Stimulated activated CD8-positive, alpha-beta memory T cell treated with anti-CD3 and anti-CD28 coated beads, Interleukin-4, amount 100 ng/mL, for 24 hours (primary cell): ENCODE data around the gene MPC1.
"Not testable (repeated sequence)": the region's sequence is repeated elsewhere in the genome, so short reads cannot be mapped to it uniquely, and the experiment has no call there.

Experiments
- DNase-seq: peaks from one replicate; pipeline ENCODE4 v3.0.0-alpha.2; 2020; ENCODE audit warnings: low read depth

Gene MPC1

GRCh38 chr6:166379800-166380199, 2.9 kb downstream of the MPC1 start:
- no peak for DNase-seq

- no peak for DNase-seq
Observed at GRCh38 chr6:166379103-166379586, 3.6 kb downstream of the MPC1 start.

- no peak for DNase-seq
Observed at GRCh38 chr6:166377721-166378120, 5.0 kb downstream of the MPC1 start.

- DNase-seq: no peak
Observed at GRCh38 chr6:166375013-166375412, 7.7 kb downstream of the MPC1 start.

GRCh38 chr6:166370489-166370888, 12.3 kb downstream of the MPC1 start:
- no peak for DNase-seq

- DNase-seq: no peak
Observed at GRCh38 chr6:166369782-166370181, 13.0 kb downstream of the MPC1 start.

GRCh38 chr6:166366921-166367320, 15.8 kb downstream of the MPC1 start:
- DNase-seq: no peak

- DNase-seq: no peak
Observed at GRCh38 chr6:166365806-166366205, 16.9 kb downstream of the MPC1 start.

- no peak for DNase-seq
Observed at GRCh38 chr6:166365221-166365620, 17.5 kb downstream of the MPC1 start.

- no peak for DNase-seq
Observed at GRCh38 chr6:166364456-166364855, 18.3 kb downstream of the MPC1 start.

- DNase-seq: not testable (repeated sequence)
Observed at GRCh38 chr6:166362427-166362826, 20.3 kb downstream of the MPC1 start.

- DNase-seq: no peak
Observed at GRCh38 chr6:166361077-166361429, 21.7 kb downstream of the MPC1 start.

- no peak for DNase-seq
Observed at GRCh38 chr6:166360243-166361076, 22.3 kb downstream of the MPC1 start.

GRCh38 chr6:166355552-166355951, 27.2 kb downstream of the MPC1 start:
- no peak for DNase-seq

- no peak for DNase-seq
Observed at GRCh38 chr6:166354965-166355364, 27.8 kb downstream of the MPC1 start.

GRCh38 chr6:166354143-166354542, 28.6 kb downstream of the MPC1 start:
- DNase-seq: no peak

GRCh38 chr6:166353507-166353906, 29.2 kb downstream of the MPC1 start:
- DNase-seq: no peak

GRCh38 chr6:166352923-166353322, 29.8 kb downstream of the MPC1 start:
- no peak for DNase-seq

GRCh38 chr6:166351715-166352285, 30.9 kb downstream of the MPC1 start:
- DNase-seq: no peak

GRCh38 chr6:166348305-166348949, 34.3 kb downstream of the MPC1 start:
- DNase-seq: no peak

- no peak for DNase-seq
Observed at GRCh38 chr6:166346965-166347364, 35.8 kb downstream of the MPC1 start.

- DNase-seq: no peak
Observed at GRCh38 chr6:166346449-166346848, 36.3 kb downstream of the MPC1 start.

- DNase-seq: not testable (repeated sequence)
Observed at GRCh38 chr6:166345672-166346071, 37.1 kb downstream of the MPC1 start.
